H1 (cell line): Measurements from ENCODE around the gene INPP4B. TPM values are rescaled to one million over a fixed set of nuclear protein-coding genes. Genes with fewer than 3 reads are reported as not detected.

Experiments
- CTCF ChIA-PET: fragments of 300-600 bp; sonication (Branson Sonifier 250); formaldehyde crosslinking; loops from one replicate; lab custom pipeline; 2021; ENCODE audit not compliant: partially characterized antibody; lab: Charles Lee
- POLR2A ChIA-PET: fragments of 300-600 bp; sonication (Branson Sonifier 250); formaldehyde crosslinking; loops from one replicate; lab custom pipeline; 2021; ENCODE audit warnings: inconsistent platforms; ENCODE audit not compliant: partially characterized antibody; lab: Charles Lee
- DNase-seq, 2 experiments: peaks; one replicate each; pipeline versions ENCODE4 v3.0.0 to v3.0.0-alpha.2; 2010 to 2022; ENCODE audit warnings: low spot score in 2 of 2, low read depth in 1 of 2, mixed read lengths in 1 of 2
- FAIRE-seq: peaks from 2 replicates; lab custom pipeline; 2011; peaks lifted over from hg19 to GRCh38; lab: Jason Lieb, UNC
- H2AFZ ChIP-seq: 2 replicates; pipeline ENCODE4 v1.8.1; 2012; ENCODE audit warnings: low read length, inconsistent platforms
- H2AK5ac ChIP-seq: 2 replicates; pipeline ENCODE4 v1.6.1; 2013; ENCODE audit warnings: low read depth, low read length
- H2BK120ac ChIP-seq: replicated peaks from 2 replicates; pipeline ENCODE3; 2013; ENCODE audit warnings: low read depth, low read length, inconsistent platforms
- H2BK12ac ChIP-seq: 2 replicates; pipeline ENCODE4 v1.6.1; 2013; ENCODE audit warnings: low read depth, low read length
- H2BK15ac ChIP-seq: 2 replicates; pipeline ENCODE4 v1.6.1; 2013; ENCODE audit warnings: low read length
- H2BK20ac ChIP-seq: 2 replicates; pipeline ENCODE4 v1.6.1; 2013; ENCODE audit warnings: low read length
- H2BK5ac ChIP-seq: 2 replicates; pipeline ENCODE4 v1.6.1; 2013; ENCODE audit warnings: low read depth, low read length
- H3K14ac ChIP-seq: 2 replicates; pipeline ENCODE4 v1.6.1; 2013; ENCODE audit warnings: inconsistent platforms; ENCODE audit not compliant: insufficient read length
- H3K18ac ChIP-seq: 2 replicates; pipeline ENCODE4 v1.6.1; 2013; ENCODE audit warnings: low read length; ENCODE audit errors: extremely low read depth
- H3K23ac ChIP-seq: 2 replicates; pipeline ENCODE4 v1.6.1; 2013; ENCODE audit warnings: inconsistent platforms; ENCODE audit not compliant: insufficient read length
- H3K23me2 ChIP-seq: 2 replicates; pipeline ENCODE4 v1.6.1; 2013; ENCODE audit warnings: low read depth, low read length
- H3K27ac ChIP-seq: 2 replicates; pipeline ENCODE4 v1.6.1; 2011; ENCODE audit warnings: low read depth, low read length, inconsistent platforms
- H3K27me3 ChIP-seq, 4 experiments: replicated peaks in 1 of 4; 1 replicate in 1 of 4; 2 replicates in 3 of 4; pipeline versions ENCODE4 v1.6.1 to v1.8.1; 2011 to 2013; ENCODE audit warnings: low read length in 3 of 4, mild to moderate bottlenecking in 3 of 4, inconsistent platforms in 2 of 4, mixed read lengths in 2 of 4, moderate library complexity in 1 of 4; ENCODE audit not compliant: control insufficient read depth in 3 of 4, insufficient read depth in 3 of 4; ENCODE audit errors: extremely low read depth in 1 of 4
- H3K36me3 ChIP-seq, 4 experiments: 2 replicates each; pipeline versions ENCODE4 v1.6.1 to v1.8.1; 2011 to 2013; ENCODE audit warnings: mild to moderate bottlenecking in 4 of 4, low read length in 3 of 4, moderate library complexity in 2 of 4, control low read depth in 1 of 4, inconsistent platforms in 1 of 4; ENCODE audit not compliant: insufficient read depth in 4 of 4, control insufficient read depth in 2 of 4
- H3K4ac ChIP-seq: replicated peaks from 2 replicates; pipeline ENCODE3; 2013; ENCODE audit warnings: low read length, low read depth, mixed read lengths, inconsistent platforms; ENCODE audit not compliant: insufficient read length
- H3K4me1 ChIP-seq, 4 experiments: replicated peaks in 1 of 4; 1 replicate in 1 of 4; 2 replicates in 3 of 4; pipeline versions ENCODE4 v1.6.1 to v1.8.1; 2011 to 2013; ENCODE audit warnings: low read length in 3 of 4, inconsistent platforms in 2 of 4, mixed read lengths in 1 of 4; ENCODE audit not compliant: insufficient read depth in 4 of 4, control insufficient read depth in 3 of 4
- H3K4me2 ChIP-seq, 2 experiments: 2 replicates each; pipeline versions ENCODE4 v1.6.1 to v1.8.1; 2011 to 2013; ENCODE audit warnings: low read depth in 2 of 2, low read length in 2 of 2, control low read depth in 1 of 2, inconsistent platforms in 1 of 2, mild to moderate bottlenecking in 1 of 2; ENCODE audit not compliant: insufficient read depth in 1 of 2
- H3K4me3 ChIP-seq, 4 experiments: fragments of 200-600, 300-600 bp in 1 of 4; sonication (generic), shearing (Covaris generic), sonication (Bioruptor Twin) in 1 of 4; 2 replicates each; pipeline versions ENCODE4 v1.5.1 to v1.8.1; 2011 to 2016; ENCODE audit warnings: low read length in 4 of 4, low read depth in 3 of 4, control low read depth in 2 of 4, inconsistent platforms in 2 of 4, mild to moderate bottlenecking in 2 of 4, mixed read lengths in 1 of 4, moderate library complexity in 1 of 4; ENCODE audit not compliant: insufficient read depth in 2 of 4; ENCODE audit errors: extremely low read depth in 1 of 4
- H3K56ac ChIP-seq: replicated peaks from 2 replicates; pipeline ENCODE3; 2013; ENCODE audit warnings: low read depth, mild to moderate bottlenecking, mixed read lengths, low read length, inconsistent platforms; ENCODE audit not compliant: insufficient read length
- H3K79me1 ChIP-seq: 2 replicates; pipeline ENCODE4 v1.6.1; 2013; ENCODE audit warnings: low read depth, low read length, control low read depth
- H3K79me2 ChIP-seq, 2 experiments: 2 replicates each; pipeline versions ENCODE4 v1.6.1 to v1.8.1; 2012 to 2013; ENCODE audit warnings: low read length in 2 of 2, mild to moderate bottlenecking in 2 of 2, inconsistent platforms in 1 of 2; ENCODE audit not compliant: insufficient read depth in 2 of 2, control insufficient read depth in 1 of 2
- H3K9ac ChIP-seq, 4 experiments: replicated peaks in 1 of 4; 1 replicate in 1 of 4; 2 replicates in 3 of 4; pipeline versions ENCODE4 v1.6.1 to v1.8.1; 2011 to 2013; ENCODE audit warnings: low read depth in 3 of 4, low read length in 3 of 4, control low read depth in 2 of 4, mild to moderate bottlenecking in 2 of 4, moderate library complexity in 2 of 4, inconsistent platforms in 1 of 4; ENCODE audit errors: extremely low read depth in 1 of 4
- H3K9me3 ChIP-seq, 2 experiments: 2 replicates each; pipeline versions ENCODE4 v1.6.1 to v1.8.1; 2012 to 2013; ENCODE audit warnings: mild to moderate bottlenecking in 2 of 2, moderate library complexity in 2 of 2, control low read depth in 1 of 2, inconsistent platforms in 1 of 2, low read depth in 1 of 2, low read length in 1 of 2, mixed read lengths in 1 of 2; ENCODE audit not compliant: insufficient read depth in 2 of 2
- H4K20me1 ChIP-seq, 2 experiments: replicated peaks in 1 of 2; 2 replicates each; pipeline versions ENCODE3 to v1.8.1; 2011 to 2013; ENCODE audit warnings: inconsistent platforms in 2 of 2, low read length in 2 of 2, mild to moderate bottlenecking in 1 of 2; ENCODE audit not compliant: insufficient read depth in 2 of 2, control insufficient read depth in 1 of 2
- H4K5ac ChIP-seq: 2 replicates; pipeline ENCODE4 v1.6.1; 2013; ENCODE audit warnings: low read length, low read depth, mixed read lengths, inconsistent platforms; ENCODE audit not compliant: insufficient read length
- H4K8ac ChIP-seq: 2 replicates; pipeline ENCODE4 v1.8.0; 2013; ENCODE audit warnings: mild to moderate bottlenecking, moderate library complexity, low read length, inconsistent platforms; ENCODE audit not compliant: insufficient read depth; ENCODE audit errors: extremely low read depth
- H4K91ac ChIP-seq: replicated peaks from 2 replicates; pipeline ENCODE3; 2013; ENCODE audit warnings: low read length, mixed read lengths, inconsistent platforms; ENCODE audit not compliant: insufficient read length
- POLR2A ChIP-seq, 2 experiments: IDR thresholded peaks; 1 replicate in 1 of 2; 2 replicates in 1 of 2; pipeline ENCODE4 v1.6.1; 2011; ENCODE audit warnings: low read depth in 2 of 2, low read length in 2 of 2, mild to moderate bottlenecking in 2 of 2; ENCODE audit errors: control extremely low read depth in 1 of 2
- RAD21 ChIP-seq, 2 experiments: IDR thresholded peaks in 1 of 2; conservative IDR thresholded peaks in 1 of 2; 2 replicates each; pipeline ENCODE4 v1.6.1; 2011; ENCODE audit warnings: low read depth in 2 of 2, low read length in 2 of 2, improper control_type of control experiment in 1 of 2, inconsistent platforms in 1 of 2, mild to moderate bottlenecking in 1 of 2, moderate library complexity in 1 of 2
- WGBS, 2 experiments: shearing (Covaris generic) in 1 of 2; methylation state at CpG; one replicate each; pipeline versions ENCODE4 v1.1.6 to v1.1.7; 2013 to 2015; ENCODE audit warnings: low lambda C conversion rate in 2 of 2, mixed read lengths in 2 of 2, inconsistent platforms in 1 of 2, low coverage in 1 of 2, missing lambda C conversion rate in 1 of 2; ENCODE audit not compliant: insufficient replicate concordance in 2 of 2, insufficient coverage in 1 of 2, insufficient read length in 1 of 2; ENCODE audit errors: extremely low coverage in 1 of 2, missing lambda C conversion rate in 1 of 2; 5-methylcytosine and 5-hydroxymethylcytosine counted together
- polyA plus RNA-seq, 7 experiments: library from polyadenylated mRNA; depleted of rRNA in 3 of 7; stranded (reverse) in 5 of 7; unstranded in 2 of 7; fragments of >200 nt in 5 of 7; fragments of 200-250 nt in 2 of 7; gene quantifications; 1 replicate in 5 of 7; 2 replicates in 1 of 7; 4 replicates in 1 of 7; pipeline versions ENCODE4 v1.2.1 to v1.2.3, GENCODE V29; 2011 to 2013; ENCODE audit warnings: missing spikeins in 2 of 7, mixed read lengths in 2 of 7
- total RNA-seq: library from RNA; stranded (reverse); fragmentation: NEBNext Ultra II Directional; extraction: Animal tissue kit (Norgen Biotek cat#: 25700); gene quantifications from 2 replicates; pipeline ENCODE4 v1.2.1, GENCODE V29; 2021

Gene INPP4B
- total and polyA plus RNA-seq, 2 of the 8 experiments (the other 6 are each of a cell fraction or from before 2014, with no cell fraction given) = 0.11 to 0.54 TPM

- Histone ChIP-seq H2BK120ac (no peak overlapping the region), H3K18ac (no peak overlapping the region), H4K8ac (no peak overlapping the region), H3K56ac (no peak overlapping the region), H3K4ac (no peak overlapping the region), H3K79me1 (no peaks in the 10 kb centered on the region), H2BK5ac (no peak overlapping the region), H4K5ac (no peak overlapping the region), H2BK12ac (no peak overlapping the region), H4K20me1 (no peaks in the 10 kb centered on the region), H3K4me2 (no peak overlapping the region), H2BK20ac (no peak overlapping the region), H2BK15ac (no peak overlapping the region), H3K79me2 (no peaks in the 10 kb centered on the region), H3K14ac (no peak overlapping the region)
- POLR2A ChIA-PET = no interaction called here
- no peak for FAIRE-seq
- TF ChIP-seq POLR2A (IDR thresholded peaks at IDR 0.05; ENCODE audit: control extremely low read depth in 1 of 2, low read depth in 2 of 2, low read length in 2 of 2) (no peak), RAD21 (IDR thresholded peaks at IDR 0.05 in 1 of 2, conservative IDR thresholded peaks at IDR 0.05 in 1 of 2; ENCODE audit: low read depth in 2 of 2, low read length in 2 of 2) (peak; percentile 14 to 34; a peak in 2 of 4 replicates)
- TF ChIP-seq, all 59 proteins: peak for 1
- Histone ChIP-seq H3K36me3 (no peaks in the 10 kb centered on the region), H4K91ac (no peak overlapping the region), H3K4me1 (no peaks in the 10 kb centered on the region), H3K27ac (no peak overlapping the region), H3K23ac (no peak overlapping the region), H3K9me3 (no peaks in the 10 kb centered on the region), H3K4me3 (no peak overlapping the region), H3K27me3 (no peaks in the 10 kb centered on the region), H3K9ac (no peak overlapping the region), H2AK5ac (no peak overlapping the region), H2AFZ (no peak overlapping the region), H3K23me2 (no peaks in the 10 kb centered on the region; the same call in 1 of the 2 replicates)
- 90% methylated on average over 1 of the region's 1 CpG; no CpG with 5 or more reads in 1 of the 2 experiments for WGBS, 2 experiments
- CTCF ChIA-PET = interaction anchor here (0.6 to 2.6 kb wide), 7 partner anchors 30 to 373 kb away, joined by 3 to 7 read pairs (median 4); no protein-coding TSS in a partner anchor
- DNase-seq = no peak
Measured at GRCh38 chr4:142356801-142357200, 489.3 kb downstream of the INPP4B start.
